Astrocyte (in vitro differentiated cells and primary cell): ENCODE results near the gene BRICD5. TPM values are rescaled to one million over a fixed set of nuclear protein-coding genes. Genes with fewer than 3 reads are reported as not detected.
A peak's percentile ranks its signal among the peaks of the same experiment; 100 is the strongest.

Experiments
- DNase-seq: peaks from one replicate; pipeline ENCODE4 v3.0.0-alpha.2; 2010; ENCODE audit warnings: low read depth
- FAIRE-seq: peaks from 2 replicates; lab custom pipeline; 2011; peaks lifted over from hg19 to GRCh38; lab: Jason Lieb, UNC
- H2AFZ ChIP-seq: 2 replicates; pipeline ENCODE4 v1.6.0; 2012; ENCODE audit warnings: low read depth, low read length, inconsistent platforms
- H3K27ac ChIP-seq: 2 replicates; pipeline ENCODE4 v1.5.1; 2011; ENCODE audit warnings: low read depth, low read length, inconsistent platforms
- H3K27me3 ChIP-seq: 2 replicates; pipeline ENCODE4 v1.6.0; 2011; ENCODE audit warnings: low read length, inconsistent platforms; ENCODE audit not compliant: insufficient read depth
- H3K36me3 ChIP-seq: 2 replicates; pipeline ENCODE4 v1.5.1; 2011; ENCODE audit warnings: low read length, inconsistent platforms; ENCODE audit not compliant: insufficient read depth
- H3K4me1 ChIP-seq: 2 replicates; pipeline ENCODE4 v1.5.1; 2011; ENCODE audit warnings: low read length, inconsistent platforms; ENCODE audit not compliant: insufficient read depth
- H3K4me2 ChIP-seq: 2 replicates; pipeline ENCODE4 v1.6.0; 2012; ENCODE audit warnings: low read length, inconsistent platforms
- H3K4me3 ChIP-seq: 2 replicates; pipeline ENCODE4 v1.5.1; 2011; ENCODE audit warnings: low read depth, mild to moderate bottlenecking, low read length, inconsistent platforms; ENCODE audit not compliant: insufficient read depth
- H3K79me2 ChIP-seq: 2 replicates; pipeline ENCODE4 v1.6.0; 2012; ENCODE audit warnings: mild to moderate bottlenecking, low read length, inconsistent platforms; ENCODE audit not compliant: insufficient read depth
- H3K9ac ChIP-seq: 2 replicates; pipeline ENCODE4 v1.6.0; 2012; ENCODE audit warnings: mild to moderate bottlenecking, low read length, inconsistent platforms
- H3K9me3 ChIP-seq: 2 replicates; pipeline ENCODE4 v1.5.1; 2012; ENCODE audit warnings: low read depth, mild to moderate bottlenecking, low read length, inconsistent platforms; ENCODE audit not compliant: insufficient read depth
- H4K20me1 ChIP-seq: 2 replicates; pipeline ENCODE4 v1.6.0; 2012; ENCODE audit warnings: low read length, inconsistent platforms; ENCODE audit not compliant: insufficient read depth
- H3K27ac Mint-ChIP-seq: one replicate; pipeline ENCODE4 v1.8.0; 2021; ENCODE audit warnings: mild to moderate bottlenecking, mixed read lengths; ENCODE audit not compliant: unreplicated experiment
- H3K27me3 Mint-ChIP-seq: one replicate; pipeline ENCODE4 v1.8.0; 2021; ENCODE audit warnings: low read depth, mixed read lengths; ENCODE audit not compliant: unreplicated experiment
- H3K36me3 Mint-ChIP-seq: one replicate; pipeline ENCODE4 v1.8.0; 2021; ENCODE audit warnings: low read depth, mixed read lengths; ENCODE audit not compliant: unreplicated experiment
- H3K4me1 Mint-ChIP-seq: one replicate; pipeline ENCODE4 v1.8.0; 2021; ENCODE audit warnings: low read depth, mixed read lengths; ENCODE audit not compliant: unreplicated experiment
- H3K4me3 Mint-ChIP-seq: one replicate; pipeline ENCODE4 v1.8.0; 2021; ENCODE audit warnings: mild to moderate bottlenecking, moderate library complexity, mixed read lengths; ENCODE audit not compliant: unreplicated experiment
- H3K9me3 Mint-ChIP-seq: one replicate; pipeline ENCODE4 v1.8.0; 2021; ENCODE audit warnings: mild to moderate bottlenecking, mixed read lengths; ENCODE audit not compliant: unreplicated experiment
- EZH2 ChIP-seq: IDR thresholded peaks from 2 replicates; pipeline ENCODE4 v1.6.1; 2012; ENCODE audit warnings: mild to moderate bottlenecking, low read length, inconsistent platforms; ENCODE audit not compliant: insufficient read depth
- total RNA-seq: library from RNA; stranded (reverse); gene quantifications from 2 replicates; pipeline ENCODE4 v1.2.1, GENCODE V29; 2021
- TF ChIP-seq, protein P1 (sequence below): IDR thresholded peaks from 2 replicates; pipeline ENCODE4 v1.5.1; 2011; ENCODE audit warnings: low read depth, mild to moderate bottlenecking, inconsistent platforms, low read length, moderate library complexity; ENCODE audit not compliant: insufficient read depth

The BRICD5 gene
- total RNA-seq, 1 donor from 2014 or later, result 6.4 TPM

DNA sequence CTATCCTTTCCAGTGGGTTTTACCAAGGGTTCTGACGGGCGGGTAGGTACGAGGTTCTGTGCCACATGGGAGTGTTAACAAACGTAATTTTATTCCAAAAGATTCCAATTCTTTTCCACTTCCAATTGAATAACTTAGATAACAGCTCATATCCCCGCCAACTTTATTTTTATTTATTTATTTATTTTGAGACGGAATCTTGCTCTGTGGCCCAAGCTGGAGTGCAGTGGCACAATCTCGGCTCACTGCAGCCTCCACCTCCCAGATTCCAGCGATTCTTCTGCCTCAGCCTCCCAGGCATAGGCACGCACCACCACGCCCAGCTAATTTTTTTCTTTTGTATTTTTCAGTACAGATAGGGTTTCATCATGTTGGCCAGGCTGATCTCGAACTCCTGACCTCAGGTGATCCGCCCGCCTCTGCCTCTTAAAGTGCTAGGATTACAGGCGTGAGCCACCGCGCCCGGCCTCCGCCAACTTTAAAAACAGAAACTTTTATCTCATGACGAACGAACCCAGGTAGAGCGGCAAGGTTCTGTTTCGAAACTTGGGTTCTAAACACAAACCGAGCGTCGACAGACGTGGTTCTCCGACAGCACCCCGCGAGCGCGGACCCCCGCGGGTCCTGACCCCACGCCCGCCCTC is 40.1 kb upstream of the BRICD5 start:
- DNase-seq (no peak), FAIRE-seq (no peak)
- peak overlapping the region; percentile 50 for H3K27ac ChIP-seq
- Mint-ChIP-seq H3K27ac (peak overlapping the region; percentile 89), H3K9me3 (no peaks in the 10 kb centered on the region), H3K4me1 (peaks cover 9% of the 10 kb centered on the region), H3K27me3 (no peaks in the 10 kb centered on the region), H3K36me3 (peaks cover 10% of the 10 kb centered on the region), H3K4me3 (peak overlapping the region; percentile 92)
- H3K9ac ChIP-seq, result peak overlapping the region; percentile 85
- peaks cover 27% of the 10 kb centered on the region for H3K36me3 ChIP-seq
- TF ChIP-seq EZH2, result no peak
- TF ChIP-seq, protein P1, sequence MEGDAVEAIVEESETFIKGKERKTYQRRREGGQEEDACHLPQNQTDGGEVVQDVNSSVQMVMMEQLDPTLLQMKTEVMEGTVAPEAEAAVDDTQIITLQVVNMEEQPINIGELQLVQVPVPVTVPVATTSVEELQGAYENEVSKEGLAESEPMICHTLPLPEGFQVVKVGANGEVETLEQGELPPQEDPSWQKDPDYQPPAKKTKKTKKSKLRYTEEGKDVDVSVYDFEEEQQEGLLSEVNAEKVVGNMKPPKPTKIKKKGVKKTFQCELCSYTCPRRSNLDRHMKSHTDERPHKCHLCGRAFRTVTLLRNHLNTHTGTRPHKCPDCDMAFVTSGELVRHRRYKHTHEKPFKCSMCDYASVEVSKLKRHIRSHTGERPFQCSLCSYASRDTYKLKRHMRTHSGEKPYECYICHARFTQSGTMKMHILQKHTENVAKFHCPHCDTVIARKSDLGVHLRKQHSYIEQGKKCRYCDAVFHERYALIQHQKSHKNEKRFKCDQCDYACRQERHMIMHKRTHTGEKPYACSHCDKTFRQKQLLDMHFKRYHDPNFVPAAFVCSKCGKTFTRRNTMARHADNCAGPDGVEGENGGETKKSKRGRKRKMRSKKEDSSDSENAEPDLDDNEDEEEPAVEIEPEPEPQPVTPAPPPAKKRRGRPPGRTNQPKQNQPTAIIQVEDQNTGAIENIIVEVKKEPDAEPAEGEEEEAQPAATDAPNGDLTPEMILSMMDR, result no peak
- H2AFZ ChIP-seq, result no peak overlapping the region
- H4K20me1 ChIP-seq, result peaks cover 36% of the 10 kb centered on the region
- H3K9me3 ChIP-seq, result no peaks in the 10 kb centered on the region
- peak overlapping the region; percentile 72 for H3K4me3 ChIP-seq
- no peaks in the 10 kb centered on the region for H3K27me3 ChIP-seq
- peak overlapping the region; percentile 89 for H3K4me2 ChIP-seq
- H3K79me2 ChIP-seq, result peaks cover under 1% of the 10 kb centered on the region
- H3K4me1 ChIP-seq, result peaks cover 7% of the 10 kb centered on the region

DNA sequence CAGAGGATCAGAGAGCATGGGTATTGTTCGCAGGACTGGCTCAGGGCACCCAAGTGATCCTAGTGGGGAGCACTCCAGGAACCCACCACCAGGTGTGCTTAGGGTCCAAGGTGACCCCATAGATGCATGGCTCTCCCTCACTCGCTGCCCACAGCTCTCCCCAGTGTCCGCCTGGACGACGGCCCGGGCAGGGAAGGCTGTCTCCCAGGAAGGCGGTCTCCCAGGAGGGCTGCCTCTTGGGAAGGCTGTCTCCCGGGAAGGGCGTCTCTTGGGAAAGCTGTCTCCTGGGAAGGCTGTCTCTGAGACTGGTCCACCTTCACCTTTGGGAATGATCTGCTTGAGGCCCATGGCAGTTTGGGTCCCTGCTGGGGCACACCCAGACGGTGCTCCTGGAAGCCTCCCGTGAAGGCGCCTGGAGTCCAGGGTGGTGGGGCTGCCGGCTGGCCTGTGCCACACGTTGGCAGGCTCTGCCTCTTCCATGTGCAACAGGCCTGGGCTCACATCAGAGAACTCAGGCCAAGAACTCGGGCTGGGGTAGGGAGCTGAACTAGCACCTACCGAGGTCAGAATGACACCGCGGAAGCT is 35.7 kb upstream of the BRICD5 start:
- H4K20me1 ChIP-seq, result peaks cover 22% of the 10 kb centered on the region
- no peak overlapping the region for H3K27ac ChIP-seq
- no peak overlapping the region for H3K9ac ChIP-seq
- Mint-ChIP-seq H3K27me3 (no peaks in the 10 kb centered on the region), H3K9me3 (no peaks in the 10 kb centered on the region), H3K36me3 (peaks cover 8% of the 10 kb centered on the region), H3K27ac (no peak overlapping the region), H3K4me1 (no peaks in the 10 kb centered on the region), H3K4me3 (no peak overlapping the region)
- DNase-seq (no peak), FAIRE-seq (no peak)
- no peak for TF ChIP-seq EZH2
- TF ChIP-seq, protein P1, result no peak
- H3K79me2 ChIP-seq, result no peaks in the 10 kb centered on the region
- H3K4me2 ChIP-seq, result no peak overlapping the region
- H3K36me3 ChIP-seq, result peaks cover 10% of the 10 kb centered on the region
- no peaks in the 10 kb centered on the region for H3K4me1 ChIP-seq
- no peak overlapping the region for H3K4me3 ChIP-seq
- H3K9me3 ChIP-seq, result no peaks in the 10 kb centered on the region
- no peak overlapping the region for H2AFZ ChIP-seq
- H3K27me3 ChIP-seq, result no peaks in the 10 kb centered on the region
